ENCODE data around the gene ADAMTSL1. TPM values are rescaled to one million over a fixed set of nuclear protein-coding genes. Genes with fewer than 3 reads are reported as not detected.

Gene ADAMTSL1
- total RNA-seq, 1 experiment from 2014 or later = 0.94 TPM

GRCh38 chr9:18921366-18922075, 447.6 kb downstream of the ADAMTSL1 start:
- POLR2A ChIA-PET = no interaction called here
- Mint-ChIP-seq H3K4me1 (0 out of 2 replicates have a peak, but pooled peaks cover 4% of the 10 kb centered on the region), H3K9me3 (peaks cover 4% of the 10 kb centered on the region), H3K27ac (no peak overlapping the region), H3K4me3 (no peak overlapping the region), H3K27me3 (ENCODE audit: low read depth) (no peaks in the 10 kb centered on the region), H3K36me3 (no peaks in the 10 kb centered on the region)
- TF ChIP-seq PRRX2 (CRISPR knock-in tag; IDR thresholded peaks at IDR 0.05) (no peak), KAT7 (CRISPR knock-in tag; IDR thresholded peaks at IDR 0.05; ENCODE audit: borderline replicate concordance) (no peak), ZNF671 (CRISPR knock-in tag; IDR thresholded peaks at IDR 0.05) (no peak), ZSCAN18 (CRISPR knock-in tag; IDR thresholded peaks at IDR 0.05) (no peak), ZNF232 (CRISPR knock-in tag; IDR thresholded peaks at IDR 0.05) (no peak), ATF2 (CRISPR knock-in tag; IDR thresholded peaks at IDR 0.05; ENCODE audit: borderline replicate concordance, low read depth) (no peak), ZNF512 (CRISPR knock-in tag; IDR thresholded peaks at IDR 0.05; ENCODE audit: borderline replicate concordance) (no peak), RELA (CRISPR knock-in tag; IDR thresholded peaks at IDR 0.05; ENCODE audit: borderline replicate concordance) (no peak), IRF1 (CRISPR knock-in tag; IDR thresholded peaks at IDR 0.05) (no peak), SMAD4 (CRISPR knock-in tag; IDR thresholded peaks at IDR 0.05) (no peak), ERG (CRISPR knock-in tag; IDR thresholded peaks at IDR 0.05) (no peak), STAT6 (CRISPR knock-in tag; conservative IDR thresholded peaks at IDR 0.05; ENCODE audit: low read depth) (no peak), CBFB (CRISPR knock-in tag; IDR thresholded peaks at IDR 0.05; ENCODE audit: low read depth) (no peak), HMGXB4 (CRISPR knock-in tag; IDR thresholded peaks at IDR 0.05) (no peak)
- CTCF ChIA-PET = no interaction called here
- ATAC-seq (no peak), DNase-seq (ENCODE audit: low spot score) (no peak)
